Middle frontal gyrus (tissue), 1 donor: ENCODE data around the gene ZFPM1.
"Not testable (repeated sequence)": the region's sequence is repeated elsewhere in the genome, so short reads cannot be mapped to it uniquely, and the experiment has no call there.

Experiments
- DNase-seq: peaks from one replicate; pipeline ENCODE4 v3.0.0-alpha.2; 2015; ENCODE audit warnings: low spot score; ENCODE audit errors: extremely low spot score

Gene ZFPM1

GRCh38 chr16:88464447-88465318 lies 11.6 kb downstream of the ZFPM1 start:
- no peak for DNase-seq

- no peak for DNase-seq
These were observed 12.4 kb downstream of the ZFPM1 start for GRCh38 chr16:88465387-88465983.

GRCh38 chr16:88466175-88466862 lies 13.2 kb downstream of the ZFPM1 start:
- no peak for DNase-seq

GRCh38 chr16:88466949-88467348 lies 13.9 kb downstream of the ZFPM1 start:
- DNase-seq: no peak

- DNase-seq: no peak
These were observed 14.5 kb downstream of the ZFPM1 start for GRCh38 chr16:88467541-88467944.

- no peak for DNase-seq
These were observed 15.4 kb downstream of the ZFPM1 start for GRCh38 chr16:88468275-88469129.

GRCh38 chr16:88469615-88470395 lies 16.7 kb downstream of the ZFPM1 start:
- no peak for DNase-seq

- DNase-seq: not testable (repeated sequence)
These were observed 17.3 kb downstream of the ZFPM1 start for GRCh38 chr16:88470396-88470680.

- DNase-seq: not testable (repeated sequence)
These were observed 17.6 kb downstream of the ZFPM1 start for GRCh38 chr16:88470696-88471095.

- no peak for DNase-seq
These were observed 18.0 kb downstream of the ZFPM1 start for GRCh38 chr16:88471115-88471514.

GRCh38 chr16:88471575-88471974 lies 18.5 kb downstream of the ZFPM1 start:
- DNase-seq: no peak

GRCh38 chr16:88472069-88472468 lies 19.0 kb downstream of the ZFPM1 start:
- DNase-seq: no peak

GRCh38 chr16:88472637-88473205 lies 19.6 kb downstream of the ZFPM1 start:
- no peak for DNase-seq

GRCh38 chr16:88473666-88474534 lies 20.8 kb downstream of the ZFPM1 start:
- no peak for DNase-seq

GRCh38 chr16:88475037-88475436 lies 22.0 kb downstream of the ZFPM1 start:
- DNase-seq: no peak

GRCh38 chr16:88476203-88476602 lies 23.1 kb downstream of the ZFPM1 start:
- no peak for DNase-seq

- DNase-seq: no peak
These were observed 23.8 kb downstream of the ZFPM1 start for GRCh38 chr16:88476817-88477397.

- DNase-seq: no peak
These were observed 24.8 kb downstream of the ZFPM1 start for GRCh38 chr16:88477631-88478519.
